DOHH2 (cell line): ENCODE measurements around the gene NPR3.

ENCODE experiments used
- CTCF ChIP-seq: fragments of 200-600 bp; sonication (generic); IDR thresholded peaks from one replicate; pipeline ENCODE4 v1.5.1; 2014; ENCODE audit warnings: antibody characterized with exemption, mild to moderate bottlenecking, low read depth, low read length; ENCODE audit not compliant: poor library complexity, severe bottlenecking
- EZH2phosphoT487 ChIP-seq: fragments of 200-600 bp; sonication (generic); IDR thresholded peaks from 2 replicates; pipeline ENCODE4 v1.6.1; 2017; ENCODE audit warnings: borderline replicate concordance, mild to moderate bottlenecking, antibody characterized with exemption, low read length, moderate library complexity, mixed read lengths

DNA sequence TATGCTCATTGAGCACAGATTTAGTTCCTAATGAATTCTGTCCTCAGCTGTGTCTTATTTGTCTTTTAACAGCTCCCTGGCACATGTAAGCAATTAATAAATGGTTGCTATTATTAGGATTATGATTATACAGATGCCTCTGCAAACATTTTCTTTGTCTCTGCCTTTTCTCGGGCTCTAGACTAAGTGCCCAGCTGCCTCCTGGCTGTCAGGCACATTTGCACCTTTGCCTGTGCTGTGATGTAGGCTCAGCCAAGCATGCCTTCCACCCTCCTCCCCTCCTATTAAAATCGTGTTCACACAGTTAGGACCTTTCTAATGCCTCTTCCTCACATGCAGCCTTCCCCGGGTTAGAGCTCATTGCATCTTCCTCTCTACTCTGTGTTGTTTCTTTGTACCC lies 25.7 kb downstream of the NPR3 start:
- TF ChIP-seq CTCF (no peak), EZH2phosphoT487 (no peak)
